ENCODE measurements around the gene HTRA1. TPM values are rescaled to one million over a fixed set of nuclear protein-coding genes. Genes with fewer than 3 reads are reported as not detected.

The HTRA1 gene
- total RNA-seq, 1 experiment from 2014 or later, result 157 TPM

- H3K4me3 Mint-ChIP-seq (ENCODE audit: unreplicated experiment), result no peak overlapping the region
- BruUV-seq (replicated peaks), result no TSS peak
- no peaks in the 10 kb centered on the region for H3K27me3 Mint-ChIP-seq (ENCODE audit: insufficient read depth, unreplicated experiment)
- CTCF ChIA-PET, result no interaction called here
- peaks cover 57% of the 10 kb centered on the region for H3K36me3 Mint-ChIP-seq (ENCODE audit: insufficient read depth, unreplicated experiment)
- POLR2A ChIA-PET, result interaction anchor here (0.6 kb wide), 1 partner anchor 156 kb away, joined by 3 read pairs; the partner anchor contains the start of gene BTBD16
- no peaks in the 10 kb centered on the region for H3K9me3 Mint-ChIP-seq (ENCODE audit: unreplicated experiment)
- peaks cover 4% of the 10 kb centered on the region for H3K4me1 Mint-ChIP-seq (ENCODE audit: insufficient read depth, unreplicated experiment)
- no peak for DNase-seq (ENCODE audit: unreplicated experiment)
- intact Hi-C loops (cut with micrococcal nuclease), result no loop called here
- no peak for TF ChIP-seq CTCF (IDR thresholded peaks at IDR 0.05; ENCODE audit: unreplicated experiment)
- H3K27ac Mint-ChIP-seq (ENCODE audit: low read depth, unreplicated experiment), result no peak overlapping the region
These were observed 34.1 kb upstream of the HTRA1 start for GRCh38 chr10:122427280-122427679.

- H3K4me3 Mint-ChIP-seq (ENCODE audit: unreplicated experiment), result no peak overlapping the region
- no peaks in the 10 kb centered on the region for H3K4me1 Mint-ChIP-seq (ENCODE audit: insufficient read depth, unreplicated experiment)
These were observed 26.0 kb upstream of the HTRA1 start for GRCh38 chr10:122435212-122435827.

GRCh38 chr10:122441961-122442360 is 19.4 kb upstream of the HTRA1 start:
- Mint-ChIP-seq H3K4me1 (ENCODE audit: insufficient read depth, unreplicated experiment) (peaks cover 14% of the 10 kb centered on the region), H3K27me3 (ENCODE audit: insufficient read depth, unreplicated experiment) (no peaks in the 10 kb centered on the region), H3K27ac (ENCODE audit: low read depth, unreplicated experiment) (peak overlapping the region; percentile 85), H3K9me3 (ENCODE audit: unreplicated experiment) (no peaks in the 10 kb centered on the region), H3K36me3 (ENCODE audit: insufficient read depth, unreplicated experiment) (peaks cover 16% of the 10 kb centered on the region), H3K4me3 (ENCODE audit: unreplicated experiment) (peak overlapping the region; percentile 43)
- DNase-seq (ENCODE audit: unreplicated experiment), result peak; percentile 74
- intact Hi-C loops (cut with micrococcal nuclease), result no loop called here
- POLR2A ChIA-PET, result interaction anchor here (0.5 to 2.1 kb wide), 15 partner anchors 8 to 179 kb away, joined by 3 to 19 read pairs (median 5); partner anchors contain the start of genes HTRA1 and PLEKHA1
- TF ChIP-seq CTCF (IDR thresholded peaks at IDR 0.05; ENCODE audit: unreplicated experiment), result no peak
- CTCF ChIA-PET, result interaction anchor here (0.8 to 2.7 kb wide), 8 partner anchors 25 to 143 kb away, joined by 3 to 17 read pairs (median 4); no protein-coding TSS in a partner anchor
- BruUV-seq (replicated peaks), result no TSS peak

More at GRCh38 chr10:122435212-122435827, 26.0 kb upstream of the HTRA1 start:
- Mint-ChIP-seq H3K27me3 (ENCODE audit: insufficient read depth, unreplicated experiment) (no peaks in the 10 kb centered on the region), H3K9me3 (ENCODE audit: unreplicated experiment) (no peaks in the 10 kb centered on the region), H3K27ac (ENCODE audit: low read depth, unreplicated experiment) (no peak overlapping the region), H3K36me3 (ENCODE audit: insufficient read depth, unreplicated experiment) (peaks cover 46% of the 10 kb centered on the region)
- DNase-seq (ENCODE audit: unreplicated experiment), result peak; percentile 55
- POLR2A ChIA-PET, result interaction anchor here (1.3 to 1.9 kb wide), 6 partner anchors 56 to 138 kb away, joined by 3 to 7 read pairs (median 4); partner anchors contain the start of gene PLEKHA1
- no TSS peak for BruUV-seq (replicated peaks)
- TF ChIP-seq CTCF (IDR thresholded peaks at IDR 0.05; ENCODE audit: unreplicated experiment), result peak; percentile 51
- CTCF ChIA-PET, result interaction anchor here (0.6 to 6.2 kb wide), 30 partner anchors 11 to 1586 kb away, joined by 3 to 86 read pairs (median 4); partner anchors contain the start of gene PLEKHA1
- intact Hi-C loops (cut with micrococcal nuclease), result loop anchor here (1.0 to 2.0 kb wide), 4 partner anchors 93 to 269 kb away; no protein-coding TSS in a partner anchor

- H3K27me3 Mint-ChIP-seq (ENCODE audit: insufficient read depth, unreplicated experiment), result no peaks in the 10 kb centered on the region
- H3K27ac Mint-ChIP-seq (ENCODE audit: low read depth, unreplicated experiment), result no peak overlapping the region
These were observed 15.9 kb upstream of the HTRA1 start for GRCh38 chr10:122445469-122445868.

More at GRCh38 chr10:122445469-122445868, 15.9 kb upstream of the HTRA1 start:
- Mint-ChIP-seq H3K9me3 (ENCODE audit: unreplicated experiment) (no peaks in the 10 kb centered on the region), H3K4me1 (ENCODE audit: insufficient read depth, unreplicated experiment) (peaks cover 16% of the 10 kb centered on the region), H3K4me3 (ENCODE audit: unreplicated experiment) (no peak overlapping the region), H3K36me3 (ENCODE audit: insufficient read depth, unreplicated experiment) (peaks cover 8% of the 10 kb centered on the region)
- no peak for DNase-seq (ENCODE audit: unreplicated experiment)
- no peak for TF ChIP-seq CTCF (IDR thresholded peaks at IDR 0.05; ENCODE audit: unreplicated experiment)
- CTCF ChIA-PET, result interaction anchor here (0.8 to 1.5 kb wide), 2 partner anchors 144 to 196 kb away, joined by 4 read pairs; no protein-coding TSS in a partner anchor
- POLR2A ChIA-PET, result interaction anchor here (1.9 kb wide), 1 partner anchor 24 kb away, joined by 7 read pairs; no protein-coding TSS in a partner anchor
- intact Hi-C loops (cut with micrococcal nuclease), result no loop called here
- no TSS peak for BruUV-seq (replicated peaks)
